ES-I3 (cell line): ENCODE measurements around the gene CNTNAP2.

Experiments used
- H3K36me3 ChIP-seq: 2 replicates; pipeline ENCODE4 v1.6.1; 2013; ENCODE audit warnings: mild to moderate bottlenecking, low read length, control low read depth, moderate library complexity; ENCODE audit not compliant: insufficient read depth
- H3K4me1 ChIP-seq: 2 replicates; pipeline ENCODE4 v1.6.1; 2013; ENCODE audit warnings: mild to moderate bottlenecking, control low read depth, low read length; ENCODE audit not compliant: insufficient read depth
- H3K9ac ChIP-seq: 2 replicates; pipeline ENCODE4 v1.6.1; 2013; ENCODE audit warnings: low read depth, mild to moderate bottlenecking, low read length, moderate library complexity
- H3K9me3 ChIP-seq: 2 replicates; pipeline ENCODE4 v1.6.1; 2013; ENCODE audit warnings: mild to moderate bottlenecking, low read length, moderate library complexity; ENCODE audit not compliant: control insufficient read depth, insufficient read depth

The CNTNAP2 gene

DNA sequence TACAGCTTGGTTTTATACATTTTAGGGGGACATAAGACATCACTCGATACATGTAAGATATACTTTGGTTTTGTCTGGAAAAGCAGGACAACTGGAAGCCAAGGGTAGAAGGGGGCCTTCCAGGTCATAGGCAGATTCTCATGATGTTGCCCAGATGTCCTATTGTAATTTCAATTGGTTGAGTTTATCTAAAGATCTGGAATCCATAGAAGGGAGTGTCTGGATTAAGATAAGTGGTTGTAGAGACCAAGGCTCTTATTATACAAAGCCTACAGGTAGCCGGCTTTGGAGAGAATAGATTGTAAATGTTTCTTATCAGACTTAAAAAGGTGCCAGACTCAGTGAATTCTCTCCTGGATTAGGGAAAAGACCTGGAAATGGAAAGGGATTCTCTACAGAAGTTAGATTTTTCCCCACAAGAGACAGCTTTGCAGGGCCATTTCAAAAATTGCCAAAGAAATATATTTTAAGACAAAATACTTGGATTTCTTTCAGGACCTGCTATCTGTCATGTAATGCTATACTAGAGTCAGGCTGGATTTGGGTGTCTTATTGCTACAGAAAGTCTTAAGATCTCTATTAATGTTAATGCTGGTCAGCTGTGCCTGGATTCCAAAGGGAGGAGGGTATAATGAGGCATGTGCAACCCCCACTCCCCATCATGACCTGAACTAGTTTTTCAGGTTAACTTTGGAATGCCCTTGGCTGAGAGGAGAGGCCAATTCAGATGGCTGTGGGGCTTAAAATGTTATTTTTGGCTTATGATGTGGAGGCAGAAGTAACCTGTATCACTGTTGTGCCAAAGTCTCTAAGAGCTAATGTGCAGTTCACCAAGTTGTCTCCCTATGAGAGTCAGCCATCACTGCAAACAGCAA lies 1962.8 kb downstream of the CNTNAP2 start:
- no peaks in the 10 kb centered on the region for H3K4me1 ChIP-seq
- H3K36me3 ChIP-seq: no peaks in the 10 kb centered on the region; the same call in 1 of the 2 replicates
- H3K9ac ChIP-seq: no peak overlapping the region
- H3K9me3 ChIP-seq: no peaks in the 10 kb centered on the region

- no peaks in the 10 kb centered on the region for H3K4me1 ChIP-seq
- H3K9me3 ChIP-seq: no peaks in the 10 kb centered on the region
- H3K36me3 ChIP-seq: no peaks in the 10 kb centered on the region; the same call in 1 of the 2 replicates
- H3K9ac ChIP-seq: no peak overlapping the region
Observed at GRCh38 chr7:148083448-148083847, 1966.8 kb downstream of the CNTNAP2 start.

- Histone ChIP-seq H3K9me3 (no peaks in the 10 kb centered on the region), H3K4me1 (no peaks in the 10 kb centered on the region), H3K9ac (no peak overlapping the region), H3K36me3 (no peaks in the 10 kb centered on the region; the same call in 1 of the 2 replicates)
Observed at GRCh38 chr7:148084138-148084537, 1967.5 kb downstream of the CNTNAP2 start.

DNA sequence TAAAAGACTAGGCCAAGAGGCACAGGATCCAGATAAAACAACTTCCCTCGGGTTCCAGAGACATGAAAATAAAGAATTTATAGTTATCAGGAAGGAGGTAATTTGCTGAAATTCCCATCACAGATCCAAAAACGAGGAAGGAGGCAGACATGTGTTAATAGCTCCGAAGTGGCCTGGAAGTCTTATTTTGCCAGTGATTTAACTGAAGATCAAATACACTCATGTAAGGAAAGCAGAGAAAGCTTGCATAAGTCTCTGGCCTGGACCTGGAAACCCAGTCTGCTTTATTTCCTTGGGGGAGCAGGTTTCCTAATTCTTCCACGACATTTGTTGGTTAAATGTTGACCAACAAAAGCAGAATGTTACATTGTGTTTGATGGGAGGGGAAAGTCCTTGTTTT lies 1975.3 kb downstream of the CNTNAP2 start:
- Histone ChIP-seq H3K4me1 (no peaks in the 10 kb centered on the region), H3K36me3 (no peaks in the 10 kb centered on the region), H3K9ac (no peak overlapping the region), H3K9me3 (no peaks in the 10 kb centered on the region; the same call in 1 of the 2 replicates)

- Histone ChIP-seq H3K36me3 (no peaks in the 10 kb centered on the region), H3K4me1 (no peaks in the 10 kb centered on the region), H3K9ac (no peak overlapping the region), H3K9me3 (no peaks in the 10 kb centered on the region; the same call in 1 of the 2 replicates)
Observed at GRCh38 chr7:148093375-148094166, 1977.0 kb downstream of the CNTNAP2 start.

- Histone ChIP-seq H3K4me1 (0 out of 2 replicates have a peak, but pooled peaks cover 3% of the 10 kb centered on the region), H3K9me3 (no peaks in the 10 kb centered on the region; the same call in 1 of the 2 replicates), H3K36me3 (no peaks in the 10 kb centered on the region), H3K9ac (no peak overlapping the region)
Observed at GRCh38 chr7:148095066-148095465, 1978.5 kb downstream of the CNTNAP2 start.

GRCh38 chr7:148104136-148104716 lies 1987.6 kb downstream of the CNTNAP2 start:
- Histone ChIP-seq H3K36me3 (no peaks in the 10 kb centered on the region), H3K4me1 (peaks cover 17% of the 10 kb centered on the region), H3K9me3 (no peaks in the 10 kb centered on the region), H3K9ac (no peak overlapping the region)

- Histone ChIP-seq H3K4me1 (peaks cover 14% of the 10 kb centered on the region), H3K36me3 (no peaks in the 10 kb centered on the region), H3K9ac (no peak overlapping the region), H3K9me3 (no peaks in the 10 kb centered on the region)
Observed at GRCh38 chr7:148104924-148105323, 1988.3 kb downstream of the CNTNAP2 start.

- Histone ChIP-seq H3K9ac (no peak overlapping the region), H3K4me1 (peaks cover 14% of the 10 kb centered on the region), H3K36me3 (no peaks in the 10 kb centered on the region), H3K9me3 (no peaks in the 10 kb centered on the region)
Observed at GRCh38 chr7:148105853-148106252, 1989.3 kb downstream of the CNTNAP2 start.

DNA sequence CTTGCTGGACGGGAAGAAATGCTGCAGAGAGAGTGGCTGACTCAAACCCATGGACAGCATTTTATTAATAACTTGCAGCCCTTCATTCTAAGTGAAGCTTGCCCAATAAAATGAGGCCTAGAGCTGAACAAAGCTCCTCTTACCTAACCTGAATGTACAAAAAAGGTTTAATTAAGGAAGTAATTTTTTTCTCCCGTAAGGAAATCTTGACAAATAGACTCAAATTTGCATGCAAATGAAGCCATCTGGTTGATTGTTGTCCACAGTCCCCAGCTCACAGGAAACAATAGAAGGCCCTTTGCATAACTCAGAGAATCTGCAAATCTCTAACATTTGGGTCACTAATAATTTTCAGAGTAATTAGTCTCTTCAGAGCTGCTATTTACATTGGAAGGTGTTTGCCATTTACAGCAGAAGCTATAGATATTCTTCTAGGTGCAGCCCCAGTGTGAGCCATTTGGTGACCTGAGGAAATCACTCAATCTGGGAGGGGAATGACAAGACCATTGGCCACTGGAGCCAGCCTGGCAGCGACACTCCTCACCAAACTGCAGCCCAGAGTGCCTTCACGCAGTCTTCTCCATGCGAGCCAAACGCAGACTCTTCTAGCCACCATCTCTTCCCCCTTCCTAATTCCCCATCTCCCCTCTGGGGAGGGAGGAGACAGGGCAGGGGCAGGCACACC lies 1991.0 kb downstream of the CNTNAP2 start:
- H3K4me1 ChIP-seq: peaks cover 14% of the 10 kb centered on the region
- H3K9ac ChIP-seq: no peak overlapping the region
- H3K36me3 ChIP-seq: no peaks in the 10 kb centered on the region
- no peaks in the 10 kb centered on the region for H3K9me3 ChIP-seq

DNA sequence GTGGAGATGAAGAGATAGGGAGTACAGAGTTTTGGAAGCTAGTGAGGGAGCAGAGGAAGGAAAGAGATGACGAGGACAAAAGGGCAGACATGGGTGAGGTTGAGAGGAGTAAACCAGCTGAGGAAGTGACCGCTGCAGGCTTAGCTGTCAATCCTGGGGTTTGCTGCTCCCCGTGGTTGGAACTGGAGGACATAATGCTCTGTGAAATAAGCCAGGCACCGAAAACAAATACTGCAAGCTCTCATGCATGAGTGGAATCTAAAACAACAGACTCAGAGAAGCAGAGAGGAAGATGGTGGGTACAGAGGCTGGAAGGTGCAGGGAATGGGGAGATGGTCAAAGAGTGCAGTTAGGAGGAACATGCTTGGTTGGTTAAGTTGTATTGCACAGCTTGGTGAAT lies 1991.8 kb downstream of the CNTNAP2 start:
- H3K9me3 ChIP-seq: no peaks in the 10 kb centered on the region
- H3K9ac ChIP-seq: no peak overlapping the region
- H3K36me3 ChIP-seq: no peaks in the 10 kb centered on the region
- H3K4me1 ChIP-seq: peaks cover 14% of the 10 kb centered on the region

GRCh38 chr7:148110097-148110868 lies 1993.7 kb downstream of the CNTNAP2 start:
- H3K36me3 ChIP-seq: no peaks in the 10 kb centered on the region
- H3K9me3 ChIP-seq: no peaks in the 10 kb centered on the region
- no peak overlapping the region for H3K9ac ChIP-seq
- peaks cover 14% of the 10 kb centered on the region for H3K4me1 ChIP-seq

- no peaks in the 10 kb centered on the region for H3K4me1 ChIP-seq
- H3K36me3 ChIP-seq: no peaks in the 10 kb centered on the region
- H3K9ac ChIP-seq: no peak overlapping the region
- H3K9me3 ChIP-seq: no peaks in the 10 kb centered on the region
Observed at GRCh38 chr7:148114804-148115203, 1998.2 kb downstream of the CNTNAP2 start.
